Measurements from ENCODE around the gene C6orf15. TPM values are rescaled to one million over a fixed set of nuclear protein-coding genes. Genes with fewer than 3 reads are reported as not detected.

The C6orf15 gene
- total RNA-seq, 1 donor from 2014 or later = not detected

GRCh38 chr6:31114970-31115849 lies 2.8 kb upstream of the C6orf15 start:
- peak; percentile 15 for TF ChIP-seq CTCF (IDR thresholded peaks at IDR 0.05)
- Mint-ChIP-seq H3K4me1 (ENCODE audit: unreplicated experiment) (peaks cover 34% of the 10 kb centered on the region), H3K36me3 (ENCODE audit: unreplicated experiment) (no peaks in the 10 kb centered on the region), H3K4me3 (ENCODE audit: unreplicated experiment) (peak overlapping the region; percentile 52), H3K9me3 (ENCODE audit: unreplicated experiment) (no peaks in the 10 kb centered on the region), H3K27me3 (ENCODE audit: unreplicated experiment) (peaks cover 5% of the 10 kb centered on the region), H3K27ac (ENCODE audit: unreplicated experiment) (peak overlapping the region; percentile 95)
- no peak for DNase-seq (ENCODE audit: extremely low spot score, unreplicated experiment)

- H3K9me3 Mint-ChIP-seq (ENCODE audit: unreplicated experiment) = no peaks in the 10 kb centered on the region
- H3K4me1 Mint-ChIP-seq (ENCODE audit: unreplicated experiment) = peaks cover 34% of the 10 kb centered on the region
- TF ChIP-seq CTCF (IDR thresholded peaks at IDR 0.05) = no peak
- H3K27me3 Mint-ChIP-seq (ENCODE audit: unreplicated experiment) = peaks cover 12% of the 10 kb centered on the region
- no peaks in the 10 kb centered on the region for H3K36me3 Mint-ChIP-seq (ENCODE audit: unreplicated experiment)
- peak within 1 kb of the TSS; percentile 95 for H3K27ac Mint-ChIP-seq (ENCODE audit: unreplicated experiment)
- peak within 1 kb of the TSS; percentile 52 for H3K4me3 Mint-ChIP-seq (ENCODE audit: unreplicated experiment)
- DNase-seq (ENCODE audit: extremely low spot score, unreplicated experiment) = no peak
These were observed 2.1 kb upstream of the C6orf15 start, which contains the start of gene PSORS1C1 for GRCh38 chr6:31114541-31114878. PSORS1C1 (plus strand) TSS chr6:31114800; CDS start chr6:31129633, 14,833 bp downstream.

- Mint-ChIP-seq H3K27ac (ENCODE audit: unreplicated experiment) (peak overlapping the region; percentile 95), H3K4me3 (ENCODE audit: unreplicated experiment) (peak overlapping the region; percentile 52), H3K36me3 (ENCODE audit: unreplicated experiment) (no peaks in the 10 kb centered on the region), H3K9me3 (ENCODE audit: unreplicated experiment) (no peaks in the 10 kb centered on the region), H3K4me1 (ENCODE audit: unreplicated experiment) (peaks cover 34% of the 10 kb centered on the region), H3K27me3 (ENCODE audit: unreplicated experiment) (peaks cover 16% of the 10 kb centered on the region)
- TF ChIP-seq CTCF (IDR thresholded peaks at IDR 0.05) = no peak
- DNase-seq (ENCODE audit: extremely low spot score, unreplicated experiment) = no peak
These were observed 1.6 kb upstream of the C6orf15 start for GRCh38 chr6:31113861-31114540.

- no peak for DNase-seq (ENCODE audit: extremely low spot score, unreplicated experiment)
- TF ChIP-seq CTCF (IDR thresholded peaks at IDR 0.05) = no peak
These were observed 663 bp downstream of the C6orf15 start for GRCh38 chr6:31111712-31112111.

More at GRCh38 chr6:31111712-31112111, 663 bp downstream of the C6orf15 start:
- Mint-ChIP-seq H3K4me3 (ENCODE audit: unreplicated experiment) (no peak overlapping the region), H3K36me3 (ENCODE audit: unreplicated experiment) (no peaks in the 10 kb centered on the region), H3K9me3 (ENCODE audit: unreplicated experiment) (no peaks in the 10 kb centered on the region), H3K27me3 (ENCODE audit: unreplicated experiment) (peaks cover 27% of the 10 kb centered on the region), H3K27ac (ENCODE audit: unreplicated experiment) (no peak overlapping the region), H3K4me1 (ENCODE audit: unreplicated experiment) (peaks cover 34% of the 10 kb centered on the region)
